CD4-positive, alpha-beta memory T cell (primary cell): ENCODE data around the gene TM9SF3. TPM values are rescaled to one million over a fixed set of nuclear protein-coding genes. Genes with fewer than 3 reads are reported as not detected.

Experiments used
- CTCF ChIA-PET: fragments of 350-600 bp; sonication (Branson Sonifier 250); formaldehyde crosslinking; loops from one replicate; lab custom pipeline; 2021; ENCODE audit warnings: inconsistent platforms; ENCODE audit not compliant: partially characterized antibody; lab: Charles Lee
- POLR2A ChIA-PET: fragments of 350-600 bp; sonication (Branson Sonifier 250); formaldehyde crosslinking; loops from one replicate; lab custom pipeline; 2021; ENCODE audit not compliant: partially characterized antibody; lab: Charles Lee
- DNase-seq, 5 donors: peaks; one replicate each; pipeline versions ENCODE4 v3.0.0 to v3.0.0-alpha.2; 2020 to 2022; ENCODE audit warnings: mixed read lengths in 1 of 5
- H3K27ac ChIP-seq: one replicate; pipeline ENCODE4 v1.7.0; 2013; ENCODE audit warnings: low read depth, low read length
- H3K27me3 ChIP-seq: 2 replicates; pipeline ENCODE4 v1.7.0; 2013; ENCODE audit warnings: mild to moderate bottlenecking, low read length, moderate library complexity; ENCODE audit not compliant: insufficient read depth
- H3K36me3 ChIP-seq: 2 replicates; pipeline ENCODE4 v1.7.0; 2013; ENCODE audit warnings: mild to moderate bottlenecking, low read length, moderate library complexity; ENCODE audit not compliant: insufficient read depth
- H3K4me1 ChIP-seq: 2 replicates; pipeline ENCODE4 v1.7.0; 2013; ENCODE audit warnings: mild to moderate bottlenecking, low read length, moderate library complexity; ENCODE audit not compliant: insufficient read depth
- H3K4me3 ChIP-seq, 2 donors: one replicate each; pipeline ENCODE4 v1.7.0; 2013; ENCODE audit warnings: low read length in 2 of 2, mild to moderate bottlenecking in 1 of 2
- H3K9me3 ChIP-seq, 2 donors: one replicate each; pipeline ENCODE4 v1.7.0; 2013; ENCODE audit warnings: low read length in 2 of 2, control low read depth in 1 of 2; ENCODE audit not compliant: control insufficient read depth in 1 of 2
- H3K27ac Mint-ChIP-seq, 7 donors: one replicate each; pipeline ENCODE4 v1.8.0; 2020 to 2021; ENCODE audit warnings: mixed read lengths in 7 of 7, mild to moderate bottlenecking in 6 of 7, inconsistent platforms in 3 of 7, moderate library complexity in 3 of 7
- H3K27me3 Mint-ChIP-seq, 2 donors: one replicate each; pipeline ENCODE4 v1.8.0; 2020 to 2021; ENCODE audit warnings: mixed read lengths in 2 of 2
- H3K36me3 Mint-ChIP-seq, 2 donors: one replicate each; pipeline ENCODE4 v1.8.0; 2020 to 2021; ENCODE audit warnings: mixed read lengths in 2 of 2, inconsistent platforms in 1 of 2, mild to moderate bottlenecking in 1 of 2
- H3K4me1 Mint-ChIP-seq, 4 donors: one replicate each; pipeline ENCODE4 v1.8.0; 2020 to 2021; ENCODE audit warnings: mixed read lengths in 4 of 4, mild to moderate bottlenecking in 1 of 4
- H3K4me3 Mint-ChIP-seq, 8 donors: one replicate each; pipeline ENCODE4 v1.8.0; 2020 to 2021; ENCODE audit warnings: mixed read lengths in 8 of 8, mild to moderate bottlenecking in 7 of 8, moderate library complexity in 6 of 8, inconsistent platforms in 3 of 8
- H3K9me3 Mint-ChIP-seq, 8 donors: one replicate each; pipeline ENCODE4 v1.8.0; 2020 to 2021; ENCODE audit warnings: mixed read lengths in 8 of 8, mild to moderate bottlenecking in 5 of 8, inconsistent platforms in 3 of 8, moderate library complexity in 1 of 8
- intact Hi-C: fragments of 100-400 bp; cut with micrococcal nuclease; formaldehyde crosslinking; loops from one replicate; pipeline ENCODE4 v1.15.1; 2023
- polyA plus RNA-seq, 2 donors: library from polyadenylated mRNA; unstranded; fragments of 300-500 nt; fragmentation: Illumina TruSeq; gene quantifications; one replicate each; pipeline ENCODE4 v1.2.3, GENCODE V29; 2021
- total RNA-seq, 2 experiments: library from RNA; stranded (reverse); gene quantifications; one replicate each; pipeline ENCODE4 v1.2.3, GENCODE V29; 2021

Gene TM9SF3
- total and polyA plus RNA-seq, 4 experiments from 2014 or later: 74.7 to 125 (median 109) TPM

GRCh38 chr10:96622013-96622787 lies 35.4 kb upstream of the TM9SF3 start:
- H3K36me3 ChIP-seq: no peaks in the 10 kb centered on the region
- no peaks in the 10 kb centered on the region for H3K27me3 ChIP-seq
- peaks cover 0 to 1% (median 0%) of the 10 kb centered on the region in 8 donors for H3K9me3 Mint-ChIP-seq
- ChIA-PET POLR2A (no interaction called here), CTCF (no interaction called here)
- intact Hi-C loops: no loop called here
- no peak overlapping the region for H3K27ac ChIP-seq
- no peak for DNase-seq
- no peak overlapping the region for H3K4me3 ChIP-seq
- H3K27ac Mint-ChIP-seq: no peak overlapping the region
- no peaks in the 10 kb centered on the region for H3K4me1 ChIP-seq
- no peak overlapping the region for H3K4me3 Mint-ChIP-seq
- H3K36me3 Mint-ChIP-seq: no peaks in the 10 kb centered on the region
- H3K9me3 ChIP-seq: no peaks in the 10 kb centered on the region
- no peaks in the 10 kb centered on the region for H3K27me3 Mint-ChIP-seq
- no peaks in the 10 kb centered on the region for H3K4me1 Mint-ChIP-seq

DNA sequence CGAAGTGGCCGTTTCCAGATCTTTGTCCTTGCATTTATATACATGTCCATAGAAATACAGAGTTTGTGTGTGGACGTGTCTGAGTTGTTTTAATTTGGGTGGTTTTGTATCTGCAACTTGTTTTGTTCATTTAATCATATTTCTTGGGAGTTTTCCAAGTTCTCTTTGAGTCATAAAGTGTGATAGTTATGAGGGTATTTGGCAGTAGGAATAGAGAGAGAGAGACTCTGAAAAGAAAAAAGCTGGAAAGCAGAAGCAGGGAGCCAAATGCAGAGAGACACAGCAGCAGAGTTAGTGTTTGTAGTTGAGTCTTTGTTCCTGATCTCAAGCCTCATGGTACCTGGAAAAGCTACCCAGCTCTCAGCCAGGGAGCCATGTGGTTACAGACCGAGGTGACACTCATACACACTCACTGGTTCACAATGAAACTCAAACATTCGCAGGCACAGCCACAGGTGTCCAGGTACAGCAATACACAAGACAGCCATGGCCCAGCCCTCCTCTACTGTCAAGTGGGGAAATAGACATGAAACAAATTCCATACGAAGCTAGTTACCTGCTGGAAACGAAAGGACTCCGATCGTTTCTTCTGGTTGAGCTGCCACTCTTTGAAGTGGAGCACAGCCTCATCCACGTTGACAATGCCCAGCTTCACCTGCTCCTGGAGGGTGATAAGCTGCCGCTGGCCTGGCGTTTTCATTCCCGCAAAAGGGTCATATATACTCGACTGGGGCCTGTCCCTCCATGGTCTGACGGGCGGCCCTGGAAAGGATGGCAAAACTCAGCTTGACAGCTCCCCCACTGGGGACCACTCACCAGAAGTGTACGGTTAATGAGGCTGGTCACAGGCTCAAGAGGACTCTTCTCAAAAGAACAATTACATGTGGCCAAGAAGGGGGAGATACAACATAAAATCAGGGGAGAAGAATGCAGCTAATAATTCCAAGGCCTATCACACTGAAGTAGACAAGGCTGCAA lies 33.3 kb upstream of the TM9SF3 start:
- ChIA-PET CTCF (interaction anchor here (1.3 kb wide), 1 partner anchor 10 kb away, joined by 3 read pairs; no protein-coding TSS in a partner anchor), POLR2A (no interaction called here)
- H3K4me3 ChIP-seq: no peak overlapping the region
- no peaks in the 10 kb centered on the region for H3K36me3 ChIP-seq
- no peaks in the 10 kb centered on the region for H3K4me1 Mint-ChIP-seq
- peaks cover 0 to 1% (median 0%) of the 10 kb centered on the region in 8 donors for H3K9me3 Mint-ChIP-seq
- H3K27ac ChIP-seq: no peak overlapping the region
- no peaks in the 10 kb centered on the region for H3K9me3 ChIP-seq
- no peaks in the 10 kb centered on the region for H3K4me1 ChIP-seq
- H3K4me3 Mint-ChIP-seq: no peak overlapping the region
- no peak overlapping the region for H3K27ac Mint-ChIP-seq
- intact Hi-C loops: no loop called here
- no peak for DNase-seq
- H3K27me3 ChIP-seq: no peaks in the 10 kb centered on the region
- H3K27me3 Mint-ChIP-seq: no peaks in the 10 kb centered on the region
- no peaks in the 10 kb centered on the region for H3K36me3 Mint-ChIP-seq

GRCh38 chr10:96619120-96619519 lies 32.3 kb upstream of the TM9SF3 start:
- no peak for DNase-seq
- H3K4me1 Mint-ChIP-seq: no peaks in the 10 kb centered on the region
- ChIA-PET CTCF (no interaction called here), POLR2A (no interaction called here)
- Histone ChIP-seq H3K27ac (no peak overlapping the region), H3K36me3 (no peaks in the 10 kb centered on the region), H3K9me3 (no peaks in the 10 kb centered on the region), H3K4me1 (no peaks in the 10 kb centered on the region), H3K27me3 (no peaks in the 10 kb centered on the region), H3K4me3 (no peak overlapping the region)
- peaks cover 0 to 1% (median 0%) of the 10 kb centered on the region in 8 donors for H3K9me3 Mint-ChIP-seq
- H3K27ac Mint-ChIP-seq: no peak overlapping the region
- H3K4me3 Mint-ChIP-seq: no peak overlapping the region
- H3K36me3 Mint-ChIP-seq: no peaks in the 10 kb centered on the region
- H3K27me3 Mint-ChIP-seq: no peaks in the 10 kb centered on the region
- intact Hi-C loops: no loop called here

DNA sequence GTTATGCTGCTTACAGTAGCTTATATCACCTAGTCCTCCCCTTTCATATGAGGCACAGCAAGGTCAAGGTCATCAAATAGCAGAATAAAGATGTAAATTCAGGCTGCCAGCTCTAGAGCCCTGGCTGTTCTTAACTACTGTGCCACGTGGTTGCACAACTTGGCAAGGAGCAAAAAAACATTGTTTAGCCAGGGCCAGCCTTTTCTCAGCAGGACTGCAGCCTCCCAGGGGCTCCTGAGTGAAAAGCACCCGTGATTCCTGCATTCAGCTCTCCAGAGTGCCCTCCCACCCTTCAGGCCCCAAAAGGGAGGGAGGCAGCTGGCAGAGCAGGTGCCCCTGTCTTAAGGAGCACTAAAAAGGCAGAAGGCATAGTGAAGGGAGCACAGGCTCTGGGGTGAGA lies 31.8 kb upstream of the TM9SF3 start:
- H3K27ac ChIP-seq: no peak overlapping the region
- Mint-ChIP-seq H3K27me3 (no peaks in the 10 kb centered on the region), H3K4me3 (no peak overlapping the region), H3K9me3 (peaks cover 0 to 1% (median 0%) of the 10 kb centered on the region in 8 donors), H3K27ac (no peak overlapping the region), H3K4me1 (no peaks in the 10 kb centered on the region), H3K36me3 (no peaks in the 10 kb centered on the region)
- no peak for DNase-seq
- ChIA-PET POLR2A (no interaction called here), CTCF (no interaction called here)
- H3K9me3 ChIP-seq: no peaks in the 10 kb centered on the region
- intact Hi-C loops: no loop called here
- H3K36me3 ChIP-seq: no peaks in the 10 kb centered on the region
- no peak overlapping the region for H3K4me3 ChIP-seq
- H3K4me1 ChIP-seq: no peaks in the 10 kb centered on the region
- H3K27me3 ChIP-seq: no peaks in the 10 kb centered on the region

DNA sequence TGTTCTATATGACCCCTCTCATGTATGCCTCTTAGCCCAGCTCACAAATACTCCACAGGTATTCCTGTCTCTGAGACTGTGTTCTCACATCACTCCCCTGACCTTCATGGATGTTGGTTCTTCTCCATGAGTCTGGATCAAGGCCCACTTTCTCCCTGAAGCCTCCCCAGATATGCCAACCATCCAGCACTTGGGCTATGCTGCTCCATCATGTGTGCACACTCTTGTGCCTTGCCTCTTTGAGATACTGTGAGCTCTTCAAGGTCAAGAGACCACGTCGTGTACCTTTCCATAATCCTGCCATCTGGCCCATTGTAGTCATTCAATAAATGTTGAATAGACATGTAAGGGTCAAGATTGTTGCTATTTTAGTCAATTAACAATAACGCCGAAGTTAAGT lies 30.1 kb upstream of the TM9SF3 start:
- DNase-seq: no peak
- Mint-ChIP-seq H3K9me3 (peaks cover 0 to 1% (median 0%) of the 10 kb centered on the region in 8 donors), H3K4me1 (no peaks in the 10 kb centered on the region), H3K36me3 (no peaks in the 10 kb centered on the region), H3K4me3 (no peak overlapping the region), H3K27me3 (no peaks in the 10 kb centered on the region), H3K27ac (no peak overlapping the region)
- Histone ChIP-seq H3K4me3 (no peak overlapping the region), H3K4me1 (no peaks in the 10 kb centered on the region), H3K27me3 (no peaks in the 10 kb centered on the region), H3K9me3 (no peaks in the 10 kb centered on the region), H3K27ac (no peak overlapping the region), H3K36me3 (no peaks in the 10 kb centered on the region)
- CTCF ChIA-PET: no interaction called here
- POLR2A ChIA-PET: no interaction called here
- intact Hi-C loops: no loop called here

GRCh38 chr10:96614515-96614914 lies 27.7 kb upstream of the TM9SF3 start:
- no peak overlapping the region for H3K27ac ChIP-seq
- peaks cover 9% of the 10 kb centered on the region for H3K4me1 ChIP-seq
- ChIA-PET POLR2A (interaction anchor here (1.1 kb wide), 1 partner anchor 28 kb away, joined by 3 read pairs; the partner anchor contains the start of gene TM9SF3), CTCF (no interaction called here)
- H3K4me3 ChIP-seq: no peak overlapping the region
- H3K4me1 Mint-ChIP-seq: peaks cover 5 to 8% (median 6%) of the 10 kb centered on the region in 4 donors
- no peaks in the 10 kb centered on the region for H3K36me3 Mint-ChIP-seq
- no peaks in the 10 kb centered on the region for H3K27me3 ChIP-seq
- no peak overlapping the region for H3K27ac Mint-ChIP-seq
- H3K4me3 Mint-ChIP-seq: no peak overlapping the region
- no peaks in the 10 kb centered on the region for H3K27me3 Mint-ChIP-seq
- H3K9me3 Mint-ChIP-seq: peaks cover 0 to 1% (median 0%) of the 10 kb centered on the region in 8 donors
- H3K9me3 ChIP-seq: no peaks in the 10 kb centered on the region
- intact Hi-C loops: no loop called here
- H3K36me3 ChIP-seq: no peaks in the 10 kb centered on the region
- DNase-seq: no peak

DNA sequence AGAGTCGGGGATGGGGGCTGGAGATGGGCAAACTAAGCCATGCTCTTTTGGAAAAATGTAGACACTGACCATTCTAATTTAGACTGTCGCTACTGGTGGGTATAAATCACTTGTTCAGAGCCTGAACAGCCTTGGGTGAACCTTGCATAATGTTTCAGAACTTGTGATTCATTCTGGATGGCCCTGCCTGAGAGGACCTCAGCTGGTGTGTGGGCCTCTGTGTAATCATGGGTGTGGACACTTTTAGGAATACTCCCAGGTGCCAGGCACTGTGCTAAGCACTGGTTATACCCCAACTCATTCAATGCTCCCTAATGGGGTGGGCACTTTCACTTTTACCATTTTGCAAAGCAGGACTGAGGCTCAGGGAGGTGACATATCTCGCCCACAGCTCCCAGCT lies 26.8 kb upstream of the TM9SF3 start:
- H3K27me3 Mint-ChIP-seq: no peaks in the 10 kb centered on the region

More for the DNA sequence above, 26.8 kb upstream of the TM9SF3 start:
- H3K27ac ChIP-seq: no peak overlapping the region
- no peaks in the 10 kb centered on the region for H3K9me3 Mint-ChIP-seq
- CTCF ChIA-PET: no interaction called here
- H3K9me3 ChIP-seq: no peaks in the 10 kb centered on the region
- peaks cover 5 to 8% (median 6%) of the 10 kb centered on the region in 4 donors for H3K4me1 Mint-ChIP-seq
- no peak overlapping the region for H3K4me3 Mint-ChIP-seq
- H3K36me3 Mint-ChIP-seq: no peaks in the 10 kb centered on the region
- no peaks in the 10 kb centered on the region for H3K36me3 ChIP-seq
- H3K27me3 ChIP-seq: no peaks in the 10 kb centered on the region
- H3K4me3 ChIP-seq: no peak overlapping the region
- intact Hi-C loops: no loop called here
- H3K27ac Mint-ChIP-seq: no peak overlapping the region
- peaks cover 9% of the 10 kb centered on the region for H3K4me1 ChIP-seq
- POLR2A ChIA-PET: interaction anchor here (1.1 kb wide), 1 partner anchor 27 kb away, joined by 3 read pairs; the partner anchor contains the start of gene TM9SF3
- DNase-seq: no peak
